Measurements from ENCODE around the gene POLK.

POLK gene

DNA sequence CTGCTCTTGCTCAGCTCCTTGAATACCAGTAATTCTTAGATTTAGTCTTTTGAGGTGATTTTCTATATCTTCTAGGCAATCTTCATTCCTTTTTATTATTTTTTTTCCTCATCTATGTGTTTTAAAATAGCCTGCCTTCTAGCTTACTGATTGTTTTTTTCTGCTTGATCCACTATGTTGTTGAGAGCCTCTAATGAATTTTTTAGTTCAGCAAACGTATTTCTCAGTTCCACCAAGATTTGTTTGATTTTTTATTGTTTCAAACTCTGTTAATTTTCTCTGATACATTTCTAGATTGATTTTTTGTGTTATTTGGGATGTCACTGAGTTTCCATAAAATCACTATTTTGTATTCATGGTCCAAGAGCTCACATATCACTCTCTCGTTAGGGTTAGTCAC, 9.5 kb downstream of the POLK start:
- DNase-seq (ENCODE audit: low read depth), result no peak
- H3K4me3 ChIP-seq (ENCODE audit: low read depth, low read length), result no peak overlapping the region
- TF ChIP-seq, protein P1, sequence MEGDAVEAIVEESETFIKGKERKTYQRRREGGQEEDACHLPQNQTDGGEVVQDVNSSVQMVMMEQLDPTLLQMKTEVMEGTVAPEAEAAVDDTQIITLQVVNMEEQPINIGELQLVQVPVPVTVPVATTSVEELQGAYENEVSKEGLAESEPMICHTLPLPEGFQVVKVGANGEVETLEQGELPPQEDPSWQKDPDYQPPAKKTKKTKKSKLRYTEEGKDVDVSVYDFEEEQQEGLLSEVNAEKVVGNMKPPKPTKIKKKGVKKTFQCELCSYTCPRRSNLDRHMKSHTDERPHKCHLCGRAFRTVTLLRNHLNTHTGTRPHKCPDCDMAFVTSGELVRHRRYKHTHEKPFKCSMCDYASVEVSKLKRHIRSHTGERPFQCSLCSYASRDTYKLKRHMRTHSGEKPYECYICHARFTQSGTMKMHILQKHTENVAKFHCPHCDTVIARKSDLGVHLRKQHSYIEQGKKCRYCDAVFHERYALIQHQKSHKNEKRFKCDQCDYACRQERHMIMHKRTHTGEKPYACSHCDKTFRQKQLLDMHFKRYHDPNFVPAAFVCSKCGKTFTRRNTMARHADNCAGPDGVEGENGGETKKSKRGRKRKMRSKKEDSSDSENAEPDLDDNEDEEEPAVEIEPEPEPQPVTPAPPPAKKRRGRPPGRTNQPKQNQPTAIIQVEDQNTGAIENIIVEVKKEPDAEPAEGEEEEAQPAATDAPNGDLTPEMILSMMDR (conservative IDR thresholded peaks at IDR 0.05; ENCODE audit: low read depth, low read length), result no peak

DNA sequence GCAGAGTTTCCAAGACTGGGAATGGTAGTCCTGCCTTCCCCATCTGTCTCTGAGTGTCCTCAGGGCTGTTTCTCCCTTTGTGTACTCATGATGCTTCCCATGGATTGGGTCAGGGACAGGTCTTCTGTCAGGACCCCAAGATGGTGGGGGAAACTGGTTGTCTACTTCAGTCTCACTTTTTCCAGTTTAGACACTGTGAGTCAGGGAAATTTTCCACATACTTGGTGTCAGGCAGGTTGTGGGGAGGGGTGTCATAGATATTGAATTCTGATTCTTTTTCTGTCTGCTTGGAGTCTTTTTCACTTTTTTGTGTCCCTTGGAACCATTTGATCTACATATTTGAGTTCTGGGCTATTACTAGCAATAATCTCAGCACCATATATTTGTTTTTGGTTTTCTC, 10.3 kb downstream of the POLK start:
- TF ChIP-seq, protein P1 (conservative IDR thresholded peaks at IDR 0.05; ENCODE audit: low read depth, low read length), result no peak
- no peak overlapping the region for H3K4me3 ChIP-seq (ENCODE audit: low read depth, low read length)
- peak; percentile 20 for DNase-seq (ENCODE audit: low read depth)

- no peak for DNase-seq (ENCODE audit: low read depth)
- H3K4me3 ChIP-seq (ENCODE audit: low read depth, low read length), result no peak overlapping the region
- TF ChIP-seq, protein P1 (conservative IDR thresholded peaks at IDR 0.05; ENCODE audit: low read depth, low read length), result no peak
These were observed 10.9 kb downstream of the POLK start for GRCh38 chr5:75522542-75522941.

- TF ChIP-seq, protein P1 (conservative IDR thresholded peaks at IDR 0.05; ENCODE audit: low read depth, low read length), result no peak
- H3K4me3 ChIP-seq (ENCODE audit: low read depth, low read length), result no peak overlapping the region
- DNase-seq (ENCODE audit: low read depth), result no peak
These were observed 11.6 kb downstream of the POLK start for GRCh38 chr5:75523275-75523674.

DNA sequence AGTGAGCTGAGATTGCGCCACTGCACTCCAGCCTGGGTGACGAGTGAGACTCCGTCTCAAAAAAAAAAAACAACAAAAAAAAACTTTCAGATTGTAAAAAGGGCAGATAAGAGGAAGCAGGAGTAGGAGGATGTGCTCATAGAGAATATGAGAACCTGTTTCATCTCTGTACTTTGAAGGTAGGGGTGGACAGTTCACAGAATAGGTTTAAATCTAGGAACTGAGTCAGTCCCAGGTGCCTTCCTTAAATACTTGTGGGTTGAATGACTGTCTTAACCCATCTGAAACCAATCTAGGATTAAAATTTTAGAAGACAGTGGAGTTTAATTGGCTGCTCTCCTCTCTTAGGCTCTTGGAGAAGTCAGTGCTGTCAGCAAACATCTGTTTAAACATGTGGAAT, 12.4 kb downstream of the POLK start:
- no peak for DNase-seq (ENCODE audit: low read depth)
- TF ChIP-seq, protein P1 (conservative IDR thresholded peaks at IDR 0.05; ENCODE audit: low read depth, low read length), result no peak
- no peak overlapping the region for H3K4me3 ChIP-seq (ENCODE audit: low read depth, low read length)

- DNase-seq (ENCODE audit: low read depth), result no peak
- H3K4me3 ChIP-seq (ENCODE audit: low read depth, low read length), result no peak overlapping the region
- TF ChIP-seq, protein P1 (conservative IDR thresholded peaks at IDR 0.05; ENCODE audit: low read depth, low read length), result no peak
These were observed 12.9 kb downstream of the POLK start for GRCh38 chr5:75524591-75524990.

- no peak overlapping the region for H3K4me3 ChIP-seq (ENCODE audit: low read depth, low read length)
- DNase-seq (ENCODE audit: low read depth), result no peak
- TF ChIP-seq, protein P1 (conservative IDR thresholded peaks at IDR 0.05; ENCODE audit: low read depth, low read length), result no peak
These were observed 13.7 kb downstream of the POLK start for GRCh38 chr5:75525344-75525743.
